Panc1 (cell line): ENCODE data around the gene SYCP2.

ENCODE experiments used
- CTCF ChIP-seq: fragments of 450-650 bp; IDR thresholded peaks from 2 replicates; pipeline ENCODE4 v1.5.1; 2017; ENCODE audit warnings: mild to moderate bottlenecking
- POLR2AphosphoS5 ChIP-seq: IDR thresholded peaks from 2 replicates; pipeline ENCODE4 v1.6.1; 2012; ENCODE audit warnings: mild to moderate bottlenecking, low read depth, low read length, moderate library complexity

- TF ChIP-seq CTCF, result 0 out of 2 replicates have a peak, but pooled peaks have one; percentile 0
- no peak; the same call in 1 of the 2 replicates for TF ChIP-seq POLR2AphosphoS5
Measured at GRCh38 chr20:59939052-59939878, 5.8 kb upstream of the SYCP2 start.
